ENCODE measurements around the gene NOP53. TPM values are rescaled to one million over a fixed set of nuclear protein-coding genes. Genes with fewer than 3 reads are reported as not detected.

NOP53 gene
- total RNA-seq, 2 experiments from 2014 or later = 212 to 296 TPM

DNA sequence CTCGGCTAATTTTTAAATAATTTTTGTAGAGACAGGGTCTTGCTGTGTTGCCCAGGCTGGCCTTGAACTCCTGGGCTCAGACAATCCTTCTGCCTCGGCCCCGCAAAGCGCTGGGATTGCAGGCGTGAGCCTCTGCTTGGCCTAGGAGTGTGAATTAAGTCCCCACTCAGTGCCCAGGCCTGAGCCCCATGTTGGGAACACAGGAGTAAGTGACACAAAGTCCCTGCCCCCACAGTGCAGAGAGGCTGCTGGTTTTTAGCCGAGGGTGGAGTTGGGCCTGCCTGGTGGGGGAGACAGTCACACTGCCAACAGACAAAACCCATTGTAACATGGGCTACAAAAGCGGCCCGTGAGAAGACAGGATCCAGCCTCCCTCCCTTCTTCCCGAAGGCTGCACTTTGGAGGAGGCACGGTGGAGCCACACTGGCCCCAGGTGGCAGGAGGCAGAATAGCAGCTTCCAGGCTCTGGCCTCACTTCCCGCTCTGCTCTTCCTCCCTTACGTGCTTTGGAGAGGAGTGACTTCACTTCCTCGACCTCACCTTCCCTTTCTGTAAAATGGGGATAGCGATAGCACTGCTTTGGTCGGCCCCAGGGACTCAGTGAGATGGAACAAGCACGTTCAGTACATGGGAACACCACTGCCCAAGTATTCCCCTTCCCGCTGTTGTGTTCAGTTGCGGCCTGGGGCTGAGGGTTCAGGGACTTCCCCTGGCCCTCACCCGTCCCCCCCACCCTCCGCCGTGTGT, 47.3 kb upstream of the NOP53 start:
- POLR2A ChIA-PET = no interaction called here
- Histone ChIP-seq H2AFZ (ENCODE audit: low read length) (no peak overlapping the region), H3K4me2 (ENCODE audit: low read length) (no peak overlapping the region), H3K4me1 (ENCODE audit: insufficient read depth, low read length, poor library complexity, severe bottlenecking) (peaks cover 5% of the 10 kb centered on the region), H3K9me2 (ENCODE audit: insufficient read depth, low read length) (no peaks in the 10 kb centered on the region), H4K20me1 (ENCODE audit: insufficient read depth, low read length) (no peaks in the 10 kb centered on the region; the same call in 1 of the 2 replicates), H3K79me2 (ENCODE audit: insufficient read depth, low read depth, low read length) (no peaks in the 10 kb centered on the region), H3K4me3 (ENCODE audit: low read depth, low read length, poor library complexity, severe bottlenecking) (no peak overlapping the region), H3K27ac (ENCODE audit: low read depth, low read length, poor library complexity, severe bottlenecking) (peak overlapping the region; percentile 16), H3K9me3 (ENCODE audit: low read length) (no peaks in the 10 kb centered on the region), H3K36me3 (ENCODE audit: insufficient read depth, low read length) (peaks cover 38% of the 10 kb centered on the region)
- CTCF ChIA-PET (ENCODE audit: unreplicated experiment) = no interaction called here
- intact Hi-C loops (cut with micrococcal nuclease; ENCODE audit: unreplicated experiment) = loop anchor here (1.0 to 2.0 kb wide), 2 partner anchors 157 to 262 kb away; no protein-coding TSS in a partner anchor
- DNase-seq (ENCODE audit: low spot score) = peak; percentile 76
- no TSS peak for BruUV-seq (replicated peaks)
- TF ChIP-seq EZH2phosphoT487 (IDR thresholded peaks at IDR 0.05; ENCODE audit: borderline replicate concordance, low read depth, low read length) = no peak
- TF ChIP-seq, protein P1, sequence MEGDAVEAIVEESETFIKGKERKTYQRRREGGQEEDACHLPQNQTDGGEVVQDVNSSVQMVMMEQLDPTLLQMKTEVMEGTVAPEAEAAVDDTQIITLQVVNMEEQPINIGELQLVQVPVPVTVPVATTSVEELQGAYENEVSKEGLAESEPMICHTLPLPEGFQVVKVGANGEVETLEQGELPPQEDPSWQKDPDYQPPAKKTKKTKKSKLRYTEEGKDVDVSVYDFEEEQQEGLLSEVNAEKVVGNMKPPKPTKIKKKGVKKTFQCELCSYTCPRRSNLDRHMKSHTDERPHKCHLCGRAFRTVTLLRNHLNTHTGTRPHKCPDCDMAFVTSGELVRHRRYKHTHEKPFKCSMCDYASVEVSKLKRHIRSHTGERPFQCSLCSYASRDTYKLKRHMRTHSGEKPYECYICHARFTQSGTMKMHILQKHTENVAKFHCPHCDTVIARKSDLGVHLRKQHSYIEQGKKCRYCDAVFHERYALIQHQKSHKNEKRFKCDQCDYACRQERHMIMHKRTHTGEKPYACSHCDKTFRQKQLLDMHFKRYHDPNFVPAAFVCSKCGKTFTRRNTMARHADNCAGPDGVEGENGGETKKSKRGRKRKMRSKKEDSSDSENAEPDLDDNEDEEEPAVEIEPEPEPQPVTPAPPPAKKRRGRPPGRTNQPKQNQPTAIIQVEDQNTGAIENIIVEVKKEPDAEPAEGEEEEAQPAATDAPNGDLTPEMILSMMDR (conservative IDR thresholded peaks at IDR 0.05; ENCODE audit: low read length) = peak; percentile 94

- H3K27ac ChIP-seq (ENCODE audit: low read depth, low read length, poor library complexity, severe bottlenecking) = no peak overlapping the region
- BruUV-seq (replicated peaks) = no TSS peak
- H3K9me2 ChIP-seq (ENCODE audit: insufficient read depth, low read length) = no peaks in the 10 kb centered on the region
- no peak for DNase-seq (ENCODE audit: low spot score)
- no peak overlapping the region for H3K4me3 ChIP-seq (ENCODE audit: low read depth, low read length, poor library complexity, severe bottlenecking)
- H3K4me2 ChIP-seq (ENCODE audit: low read length) = no peak overlapping the region; the same call in 1 of the 2 replicates
- POLR2A ChIA-PET = no interaction called here
- H3K36me3 ChIP-seq (ENCODE audit: insufficient read depth, low read length) = peaks cover 36% of the 10 kb centered on the region
- H3K79me2 ChIP-seq (ENCODE audit: insufficient read depth, low read depth, low read length) = no peaks in the 10 kb centered on the region
- no peak overlapping the region for H2AFZ ChIP-seq (ENCODE audit: low read length)
- peaks cover 5% of the 10 kb centered on the region for H3K4me1 ChIP-seq (ENCODE audit: insufficient read depth, low read length, poor library complexity, severe bottlenecking)
- TF ChIP-seq, protein P1 (conservative IDR thresholded peaks at IDR 0.05; ENCODE audit: low read length) = no peak
- no peak for TF ChIP-seq EZH2phosphoT487 (IDR thresholded peaks at IDR 0.05; ENCODE audit: borderline replicate concordance, low read depth, low read length)
- no peaks in the 10 kb centered on the region for H3K9me3 ChIP-seq (ENCODE audit: low read length)
- H4K20me1 ChIP-seq (ENCODE audit: insufficient read depth, low read length) = no peaks in the 10 kb centered on the region; the same call in 1 of the 2 replicates
- intact Hi-C loops (cut with micrococcal nuclease; ENCODE audit: unreplicated experiment) = loop anchor here (1.0 to 2.0 kb wide), 2 partner anchors 158 to 262 kb away; no protein-coding TSS in a partner anchor
- CTCF ChIA-PET (ENCODE audit: unreplicated experiment) = no interaction called here
Measured at GRCh38 chr19:47698631-47699359, 46.6 kb upstream of the NOP53 start.

Measured in OCI-LY7 (cell line).